NB4 (cell line): ENCODE measurements around the gene LANCL1.

ENCODE experiments used
- CTCF ChIP-seq: IDR thresholded peaks from one replicate; pipeline ENCODE4 v1.5.1; 2012; ENCODE audit warnings: low read depth, low read length
- MAX ChIP-seq: IDR thresholded peaks from 2 replicates; pipeline ENCODE4 v1.6.1; 2011; ENCODE audit warnings: low read depth, low read length
- POLR2A ChIP-seq: IDR thresholded peaks from 2 replicates; pipeline ENCODE4 v1.6.1; 2011; ENCODE audit warnings: mild to moderate bottlenecking; ENCODE audit not compliant: insufficient read length; ENCODE audit errors: extremely low read depth

- no peak for TF ChIP-seq CTCF
- TF ChIP-seq POLR2A, result no peak
- no peak for TF ChIP-seq MAX
Measured at GRCh38 chr2:210432633-210433032, 43.9 kb downstream of the LANCL1 start.
